GM23338 (cell line): Measurements from ENCODE around the gene SKA1. TPM values are rescaled to one million over a fixed set of nuclear protein-coding genes. Genes with fewer than 3 reads are reported as not detected.
A peak's percentile ranks its signal among the peaks of the same experiment; 100 is the strongest.

Experiments
- ATAC-seq: fragments of 200-7000 bp; cut with Tn5 transposase; 3 replicates; pipeline ENCODE4 v1.9.1; 2020
- DNase-seq: peaks from one replicate; pipeline ENCODE4 v3.0.0-alpha.2; 2015; ENCODE audit warnings: low spot score
- H2AFZ ChIP-seq: fragments of 200-600 bp; sonication (generic); 2 replicates; pipeline ENCODE4 v1.8.0; 2016; ENCODE audit warnings: antibody characterized with exemption, mild to moderate bottlenecking, moderate library complexity
- H3F3A ChIP-seq: fragments of 200-600 bp; sonication (generic); replicated peaks from 2 replicates; pipeline ENCODE4 v1.8.0; 2017; ENCODE audit warnings: antibody characterized with exemption, mixed run types, low read depth
- H3K27ac ChIP-seq: fragments of 200-600 bp; sonication (generic); 2 replicates; pipeline ENCODE4 v1.6.1; 2016; ENCODE audit warnings: low read depth
- H3K27me3 ChIP-seq: fragments of 200-600 bp; sonication (generic); 2 replicates; pipeline ENCODE4 v1.8.0; 2016; ENCODE audit warnings: mild to moderate bottlenecking, mixed run types, moderate library complexity; ENCODE audit not compliant: insufficient read depth
- H3K36me3 ChIP-seq: fragments of 200-600 bp; sonication (generic); 2 replicates; pipeline ENCODE4 v1.8.0; 2016; ENCODE audit warnings: mild to moderate bottlenecking; ENCODE audit not compliant: insufficient read depth
- H3K4me1 ChIP-seq: fragments of 200-600 bp; sonication (generic); 2 replicates; pipeline ENCODE4 v1.8.0; 2016; ENCODE audit warnings: mild to moderate bottlenecking, moderate library complexity; ENCODE audit not compliant: insufficient read depth
- H3K4me2 ChIP-seq: fragments of 200-600 bp; sonication (generic); 2 replicates; pipeline ENCODE4 v1.7.1; 2017; ENCODE audit warnings: mixed run types
- H3K4me3 ChIP-seq: fragments of 200-600 bp; sonication (generic); 2 replicates; pipeline ENCODE4 v1.6.1; 2016; ENCODE audit warnings: mixed run types
- H3K79me2 ChIP-seq: fragments of 200-600 bp; sonication (generic); replicated peaks from 2 replicates; pipeline ENCODE4 v1.8.0; 2017; ENCODE audit warnings: mild to moderate bottlenecking; ENCODE audit not compliant: insufficient read depth
- H3K9me2 ChIP-seq: fragments of 200-600 bp; sonication (generic); 2 replicates; pipeline ENCODE4 v1.8.0; 2017; ENCODE audit not compliant: insufficient read depth
- H4K20me1 ChIP-seq: fragments of 200-600 bp; sonication (generic); replicated peaks from 2 replicates; pipeline ENCODE4 v1.8.0; 2017; ENCODE audit warnings: mild to moderate bottlenecking; ENCODE audit not compliant: insufficient read depth
- H3K27ac Mint-ChIP-seq: 2 replicates; pipeline ENCODE4 v1.8.0; 2020; ENCODE audit warnings: inconsistent platforms, mild to moderate bottlenecking, moderate library complexity, mixed read lengths
- H3K27me3 Mint-ChIP-seq: 3 replicates; pipeline ENCODE4 v1.8.0; 2022; ENCODE audit warnings: low read depth, mild to moderate bottlenecking, moderate library complexity, mixed read lengths, inconsistent platforms; ENCODE audit not compliant: insufficient read depth, poor library complexity
- H3K36me3 Mint-ChIP-seq: 3 replicates; pipeline ENCODE4 v1.8.0; 2021; ENCODE audit warnings: low read depth, mild to moderate bottlenecking, inconsistent platforms, moderate library complexity, mixed read lengths
- H3K4me1 Mint-ChIP-seq: 3 replicates; pipeline ENCODE4 v1.8.0; 2020; ENCODE audit warnings: mild to moderate bottlenecking, inconsistent platforms, mixed read lengths
- H3K4me3 Mint-ChIP-seq: 3 replicates; pipeline ENCODE4 v1.8.0; 2021; ENCODE audit warnings: moderate library complexity, mild to moderate bottlenecking, inconsistent platforms, mixed read lengths
- H3K9me3 Mint-ChIP-seq: 3 replicates; pipeline ENCODE4 v1.8.0; 2020; ENCODE audit warnings: moderate library complexity, mild to moderate bottlenecking, inconsistent platforms, mixed read lengths
- CTCF ChIP-seq, 2 experiments: fragments of 200-600 bp in 1 of 2; sonication (generic) in 1 of 2; conservative IDR thresholded peaks; 2 replicates each; pipeline versions ENCODE4 v1.5.1 to v1.6.1; 2016 to 2017; ENCODE audit warnings: antibody characterized with exemption in 2 of 2, low read depth in 2 of 2, mild to moderate bottlenecking in 2 of 2, moderate library complexity in 1 of 2
- EZH2 ChIP-seq: fragments of 200-600 bp; sonication (generic); IDR thresholded peaks from one replicate; pipeline ENCODE4 v1.8.0; 2017; ENCODE audit warnings: antibody characterized with exemption, mild to moderate bottlenecking, low read depth; ENCODE audit not compliant: unreplicated experiment
- JUNB ChIP-seq: IDR thresholded peaks from one replicate; pipeline ENCODE4 v1.6.1; 2016; ENCODE audit warnings: antibody characterized with exemption; ENCODE audit not compliant: unreplicated experiment
- NANOG ChIP-seq: IDR thresholded peaks from 2 replicates; pipeline ENCODE4 v1.6.1; 2016; ENCODE audit warnings: antibody characterized with exemption, borderline replicate concordance
- POLR2AphosphoS5 ChIP-seq: IDR thresholded peaks from 2 replicates; pipeline ENCODE4 v1.6.1; 2016; ENCODE audit warnings: antibody characterized with exemption, low read depth
- STAT1 ChIP-seq: IDR thresholded peaks from one replicate; pipeline ENCODE4 v1.6.1; 2016; ENCODE audit warnings: antibody characterized with exemption; ENCODE audit not compliant: unreplicated experiment
- ZNF114 ChIP-seq: fragments of 250-450 bp; sonication (Bioruptor Pico); IDR thresholded peaks from 2 replicates; pipeline ENCODE4 v1.5.0; 2020; ENCODE audit warnings: mild to moderate bottlenecking, moderate library complexity
- ZNF462 ChIP-seq: fragments of 250-450 bp; sonication (Bioruptor Pico); IDR thresholded peaks from 2 replicates; pipeline ENCODE4 v1.5.0; 2020; ENCODE audit warnings: mild to moderate bottlenecking, moderate library complexity
- polyA plus RNA-seq: library from polyadenylated mRNA; unstranded; fragments of >200 nt; fragmentation: Nextera tagmentation; extraction: Ambion mirVana; gene quantifications from 2 replicates; pipeline ENCODE4 v1.2.1, GENCODE V29; 2016
- total RNA-seq: library from RNA; depleted of rRNA; stranded (reverse); fragments of >200 nt; shearing (Covaris generic); gene quantifications from 2 replicates; pipeline ENCODE4 v1.2.3, GENCODE V29; 2014
- TF ChIP-seq, protein P1 (sequence below): IDR thresholded peaks from one replicate; pipeline ENCODE4 v1.6.1; 2018; ENCODE audit warnings: antibody characterized with exemption; ENCODE audit not compliant: unreplicated experiment

Gene SKA1
- total and polyA plus RNA-seq, 2 experiments from 2014 or later: 14.2 to 25.1 TPM

- Histone ChIP-seq H3K27me3 (no peaks in the 10 kb centered on the region), H3K4me2 (no peak overlapping the region), H4K20me1 (no peaks in the 10 kb centered on the region), H3F3A (no peaks in the 10 kb centered on the region), H3K4me1 (peaks cover 9% of the 10 kb centered on the region; the same call in 1 of the 2 replicates), H3K36me3 (no peaks in the 10 kb centered on the region), H3K79me2 (no peaks in the 10 kb centered on the region), H2AFZ (peak overlapping the region; percentile 11), H3K9me2 (no peaks in the 10 kb centered on the region), H3K4me3 (no peak overlapping the region), H3K27ac (no peak overlapping the region)
- no peak for TF ChIP-seq POLR2AphosphoS5
- peak in 1 of 2 experiments; percentile 35; a peak in 2 of 4 replicates for TF ChIP-seq CTCF (conservative IDR thresholded peaks at IDR 0.05; ENCODE audit: low read depth in 2 of 2)
- no peak for TF ChIP-seq NANOG
- Mint-ChIP-seq H3K9me3 (no peaks in the 10 kb centered on the region), H3K36me3 (no peaks in the 10 kb centered on the region), H3K27ac (no peak overlapping the region), H3K27me3 (no peaks in the 10 kb centered on the region), H3K4me1 (peaks cover 10% of the 10 kb centered on the region; the same call in 2 of the 3 replicates), H3K4me3 (no peak overlapping the region)
- peak; percentile 81 for ATAC-seq
- peak; percentile 41 for DNase-seq
Measured at GRCh38 chr18:50356036-50356945, 18.6 kb upstream of the SKA1 start.

GRCh38 chr18:50358844-50359243 is 16.0 kb upstream of the SKA1 start:
- Histone ChIP-seq H4K20me1 (no peaks in the 10 kb centered on the region), H3K9me2 (no peaks in the 10 kb centered on the region), H3F3A (no peaks in the 10 kb centered on the region), H3K27ac (no peak overlapping the region), H3K4me3 (no peak overlapping the region), H3K4me1 (peaks cover 9% of the 10 kb centered on the region; the same call in 1 of the 2 replicates), H3K36me3 (no peaks in the 10 kb centered on the region), H3K27me3 (no peaks in the 10 kb centered on the region), H2AFZ (no peak overlapping the region), H3K4me2 (no peak overlapping the region), H3K79me2 (no peaks in the 10 kb centered on the region)
- ATAC-seq (no peak), DNase-seq (no peak)
- Mint-ChIP-seq H3K4me3 (no peak overlapping the region), H3K27me3 (no peaks in the 10 kb centered on the region), H3K9me3 (no peaks in the 10 kb centered on the region), H3K27ac (no peak overlapping the region), H3K36me3 (no peaks in the 10 kb centered on the region), H3K4me1 (peaks cover 10% of the 10 kb centered on the region; the same call in 2 of the 3 replicates)
- TF ChIP-seq ZNF462 (CRISPR knock-in tag) (no peak), EZH2 (no peak), ZNF114 (CRISPR knock-in tag) (no peak), STAT1 (no peak), JUNB (no peak), POLR2AphosphoS5 (no peak), NANOG (no peak)
- TF ChIP-seq, protein P1, sequence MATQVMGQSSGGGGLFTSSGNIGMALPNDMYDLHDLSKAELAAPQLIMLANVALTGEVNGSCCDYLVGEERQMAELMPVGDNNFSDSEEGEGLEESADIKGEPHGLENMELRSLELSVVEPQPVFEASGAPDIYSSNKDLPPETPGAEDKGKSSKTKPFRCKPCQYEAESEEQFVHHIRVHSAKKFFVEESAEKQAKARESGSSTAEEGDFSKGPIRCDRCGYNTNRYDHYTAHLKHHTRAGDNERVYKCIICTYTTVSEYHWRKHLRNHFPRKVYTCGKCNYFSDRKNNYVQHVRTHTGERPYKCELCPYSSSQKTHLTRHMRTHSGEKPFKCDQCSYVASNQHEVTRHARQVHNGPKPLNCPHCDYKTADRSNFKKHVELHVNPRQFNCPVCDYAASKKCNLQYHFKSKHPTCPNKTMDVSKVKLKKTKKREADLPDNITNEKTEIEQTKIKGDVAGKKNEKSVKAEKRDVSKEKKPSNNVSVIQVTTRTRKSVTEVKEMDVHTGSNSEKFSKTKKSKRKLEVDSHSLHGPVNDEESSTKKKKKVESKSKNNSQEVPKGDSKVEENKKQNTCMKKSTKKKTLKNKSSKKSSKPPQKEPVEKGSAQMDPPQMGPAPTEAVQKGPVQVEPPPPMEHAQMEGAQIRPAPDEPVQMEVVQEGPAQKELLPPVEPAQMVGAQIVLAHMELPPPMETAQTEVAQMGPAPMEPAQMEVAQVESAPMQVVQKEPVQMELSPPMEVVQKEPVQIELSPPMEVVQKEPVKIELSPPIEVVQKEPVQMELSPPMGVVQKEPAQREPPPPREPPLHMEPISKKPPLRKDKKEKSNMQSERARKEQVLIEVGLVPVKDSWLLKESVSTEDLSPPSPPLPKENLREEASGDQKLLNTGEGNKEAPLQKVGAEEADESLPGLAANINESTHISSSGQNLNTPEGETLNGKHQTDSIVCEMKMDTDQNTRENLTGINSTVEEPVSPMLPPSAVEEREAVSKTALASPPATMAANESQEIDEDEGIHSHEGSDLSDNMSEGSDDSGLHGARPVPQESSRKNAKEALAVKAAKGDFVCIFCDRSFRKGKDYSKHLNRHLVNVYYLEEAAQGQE: no peak
